Heart right ventricle (tissue), 16 donors: ENCODE results near the gene C16orf86. TPM values are rescaled to one million over a fixed set of nuclear protein-coding genes. Genes with fewer than 3 reads are reported as not detected.
"Not testable (repeated sequence)": the region's sequence is repeated elsewhere in the genome, so short reads cannot be mapped to it uniquely, and the experiment has no call there.

Experiments
- ATAC-seq, 8 donors: fragments of 200-7000 bp; cut with Tn5 transposase; one replicate each; pipeline ENCODE4 v1.9.1; 2020; ENCODE audit warnings: mild to moderate bottlenecking in 8 of 8, moderate library complexity in 8 of 8, moderate number of reproducible peaks in 1 of 8
- DNase-seq, 2 donors: peaks; one replicate each; pipeline ENCODE4 v3.0.0-alpha.2; 2020
- H3K27ac ChIP-seq, 10 donors: fragments of 200-600 bp; sonication (generic) in 2 of 10; one replicate each; pipeline versions ENCODE4 v1.5.0 to v1.8.0; 2020 to 2022; ENCODE audit warnings: mild to moderate bottlenecking in 3 of 10
- H3K27me3 ChIP-seq, 7 donors: fragments of 200-600 bp; one replicate each; pipeline ENCODE4 v1.8.0; 2021 to 2022; ENCODE audit warnings: mild to moderate bottlenecking in 2 of 7
- H3K36me3 ChIP-seq, 9 donors: fragments of 200-600 bp; sonication (generic) in 1 of 9; one replicate each; pipeline versions ENCODE4 v1.5.0 to v1.8.0; 2020 to 2022; ENCODE audit warnings: mild to moderate bottlenecking in 2 of 9
- H3K4me1 ChIP-seq, 9 donors: fragments of 200-600 bp; sonication (generic) in 1 of 9; one replicate each; pipeline versions ENCODE4 v1.5.0 to v1.8.0; 2020 to 2022; ENCODE audit warnings: mild to moderate bottlenecking in 4 of 9
- H3K4me3 ChIP-seq, 10 donors: fragments of 200-600 bp; sonication (generic) in 2 of 10; one replicate each; pipeline versions ENCODE4 v1.5.0 to v1.8.0; 2020 to 2022; ENCODE audit warnings: mild to moderate bottlenecking in 7 of 10, moderate library complexity in 2 of 10
- H3K9me3 ChIP-seq, 11 donors: fragments of 200-600 bp in 10 of 11; sonication (generic) in 2 of 11; one replicate each; pipeline versions ENCODE4 v1.5.0 to v1.8.0; 2013 to 2022; ENCODE audit warnings: mild to moderate bottlenecking in 2 of 11, control low read depth in 1 of 11, moderate library complexity in 1 of 11
- CTCF ChIP-seq, 9 donors: fragments of 200-600 bp; sonication (generic) in 2 of 9; IDR thresholded peaks; one replicate each; pipeline versions ENCODE4 v1.5.0 to v1.8.0; 2021 to 2022; ENCODE audit warnings: antibody characterized with exemption in 9 of 9, mild to moderate bottlenecking in 5 of 9, moderate library complexity in 1 of 9
- WGBS, 2 donors: extraction: QIAGEN DNeasy Blood & Tissue Kit; methylation state at CpG; one replicate each; pipeline ENCODE4 v1.1.7; 2013; ENCODE audit warnings: inconsistent platforms in 1 of 2; 5-methylcytosine and 5-hydroxymethylcytosine counted together
- intact Hi-C, 10 donors: fragments of 100-400 bp; cut with DNase I; formaldehyde crosslinking; loops; one replicate each; pipeline versions ENCODE4 v1.11.1 to v1.14.2; 2022
- polyA plus RNA-seq, 2 donors: library from polyadenylated mRNA; stranded (reverse); fragments of 200-250 nt; gene quantifications; one replicate each; pipeline ENCODE4 v1.2.3, GENCODE V29; 2013
- total RNA-seq, 10 donors: library from RNA; stranded (reverse); fragmentation: NEBNext Ultra II Directional in 3 of 10; extraction: Animal tissue kit (Norgen Biotek cat#: 25700) in 3 of 10; gene quantifications; one replicate each; pipeline versions ENCODE4 v1.2.1 to v1.2.4, GENCODE V29; 2021 to 2023
- donor health status: Arrhythmogenic right ventricular cardiomyopathy.
- donor health status: ischemic (EF 13 %, LVEDD 7.1; RV severe dilation, severe dysfunction).
- donor health status: healthy with polysubstance abuse.
- donor health status: DM: no; HTN: yes; CAD: no.
- donor health status: DM: no; HTN: no; CAD: no.
- donor health status: ischemic (EF 25% LVEDD 6.9; RV normal size, moderate dysfunction).
- donor health status: ischemic (EF 25% LVEDD 5.7; RV mildly dilated, moderate dysfunction).
- donor health status: healthy.
- donor health status: DM: yes; HTN: yes; CAD: no.
- donor health status: Ischemic cardiomyopathy.
- donor health status: ischemic (EF 35%, LVEDD 5.7; RV mildly dilated, moderate dysfunction).
- donor health status: nonischemic (EF 11% LVEDD 7.7; RV severe dilation, severe dysfunction).
- donor health status: DM: yes; HTN: yes; CAD: no.
- donor health status: PGD.
- donor health status: ischemic (EF 29% LVEDD 5.4; RV normal size, mild dysfunction).
- donor health status: nonischemic (EF 23%, LVEDD 6.1; RV moderate dilation, normal function).

Gene C16orf86
- total and polyA plus RNA-seq, 12 donors: 2.6 to 5.6 (median 3.9) TPM

GRCh38 chr16:67679935-67680897 lies 13.6 kb downstream of the C16orf86 start:
- no peak for ATAC-seq
- Histone ChIP-seq H3K4me3 (no peak overlapping the region), H3K27ac (no peak overlapping the region), H3K27me3 (no peaks in the 10 kb centered on the region), H3K4me1 (peaks cover 0 to 26% (median 6%) of the 10 kb centered on the region in 9 donors), H3K36me3 (peaks cover 0 to 59% (median 7%) of the 10 kb centered on the region in 9 donors), H3K9me3 (no peaks in the 10 kb centered on the region)
- intact Hi-C loops: loop anchor here in 8 of 10 donors (5.0 to 10.0 kb wide), 8 partner anchors 32 to 385 kb away; partner anchors contain the start of genes GFOD2 (in 2 of the 8), RANBP10 (in 2 of the 8), TSNAXIP1 (in 2 of the 8) and CENPT (in 1 of the 8)
- TF ChIP-seq CTCF (IDR thresholded peaks at IDR 0.05): no peak
- no peak for DNase-seq
- WGBS, 2 donors: 95 to 96% methylated on average over 10 of the region's 10 CpGs

GRCh38 chr16:67683767-67684166 lies 17.2 kb downstream of the C16orf86 start:
- Histone ChIP-seq H3K36me3 (peaks cover 0 to 53% (median 7%) of the 10 kb centered on the region in 9 donors), H3K4me1 (peaks cover 0 to 23% (median 16%) of the 10 kb centered on the region in 9 donors), H3K4me3 (no peak overlapping the region), H3K27ac (peak overlapping the region in 2 of 10 donors; percentile 44 to 79), H3K9me3 (no peaks in the 10 kb centered on the region), H3K27me3 (no peaks in the 10 kb centered on the region)
- ATAC-seq: no peak
- DNase-seq: no peak
- WGBS, 2 donors: 98 to 99% methylated on average over 4 of the region's 4 CpGs
- TF ChIP-seq CTCF (IDR thresholded peaks at IDR 0.05): no peak
- intact Hi-C loops: loop anchor here in 1 of 10 donors (5.0 kb wide), 1 partner anchor 34 kb away; the partner anchor contains the start of gene GFOD2

- peaks cover 0 to 47% (median 7%) of the 10 kb centered on the region in 9 donors for H3K36me3 ChIP-seq
- H3K27ac ChIP-seq: peak overlapping the region; percentile 3 to 79 (median 67)
- DNase-seq (no peak), ATAC-seq (peak in 2 of 8 donors; percentile 15 to 30)
- intact Hi-C loops: no loop called here
- no peaks in the 10 kb centered on the region for H3K27me3 ChIP-seq
- 85 to 86% methylated on average over 17 of the region's 17 CpGs for WGBS, 2 donors
- H3K9me3 ChIP-seq: no peaks in the 10 kb centered on the region
- peaks cover 0 to 23% (median 16%) of the 10 kb centered on the region in 9 donors for H3K4me1 ChIP-seq
- no peak for TF ChIP-seq CTCF (IDR thresholded peaks at IDR 0.05)
- no peak overlapping the region for H3K4me3 ChIP-seq
Measured at GRCh38 chr16:67685388-67686112, 18.9 kb downstream of the C16orf86 start.

GRCh38 chr16:67693517-67694285 lies 27.1 kb downstream of the C16orf86 start:
- intact Hi-C loops, H3K27ac ChIP-seq, H3K27me3 ChIP-seq, H3K9me3 ChIP-seq, ATAC-seq, DNase-seq, H3K4me3 ChIP-seq: not testable (repeated sequence)
- 91 to 95% methylated on average over 8 of the region's 8 CpGs for WGBS, 2 donors
- Histone ChIP-seq H3K4me1 (peaks cover 0 to 14% (median 0%) of the 10 kb centered on the region in 9 donors), H3K36me3 (peaks cover 0 to 16% (median 0%) of the 10 kb centered on the region in 9 donors)
